Adipocyte (in vitro differentiated cells): ENCODE results near the gene HS6ST1.

ENCODE experiments used
- DNase-seq: peaks from one replicate; pipeline ENCODE4 v3.0.0-alpha.2; 2015; ENCODE audit warnings: low read depth
- H3K27me3 ChIP-seq: replicated peaks from 2 replicates; pipeline ENCODE4 v1.7.0; 2013; ENCODE audit warnings: mild to moderate bottlenecking, low read length, moderate library complexity; ENCODE audit not compliant: control insufficient read depth, insufficient read depth
- H3K36me3 ChIP-seq: 2 replicates; pipeline ENCODE4 v1.7.0; 2013; ENCODE audit warnings: low read length, mild to moderate bottlenecking, moderate library complexity; ENCODE audit not compliant: control insufficient read depth, insufficient read depth, severe bottlenecking
- H3K4me1 ChIP-seq: 2 replicates; pipeline ENCODE4 v1.7.0; 2013; ENCODE audit warnings: mild to moderate bottlenecking, low read length, moderate library complexity; ENCODE audit not compliant: control insufficient read depth, insufficient read depth
- H3K4me3 ChIP-seq: 2 replicates; pipeline ENCODE4 v1.7.0; 2013; ENCODE audit warnings: mild to moderate bottlenecking, low read length, moderate library complexity
- H3K9ac ChIP-seq: 2 replicates; pipeline ENCODE4 v1.7.0; 2013; ENCODE audit warnings: mild to moderate bottlenecking, low read length, moderate library complexity
- H3K9me3 ChIP-seq: 2 replicates; pipeline ENCODE4 v1.7.0; 2013; ENCODE audit warnings: mild to moderate bottlenecking, low read length, moderate library complexity; ENCODE audit not compliant: control insufficient read depth

HS6ST1 gene

DNA sequence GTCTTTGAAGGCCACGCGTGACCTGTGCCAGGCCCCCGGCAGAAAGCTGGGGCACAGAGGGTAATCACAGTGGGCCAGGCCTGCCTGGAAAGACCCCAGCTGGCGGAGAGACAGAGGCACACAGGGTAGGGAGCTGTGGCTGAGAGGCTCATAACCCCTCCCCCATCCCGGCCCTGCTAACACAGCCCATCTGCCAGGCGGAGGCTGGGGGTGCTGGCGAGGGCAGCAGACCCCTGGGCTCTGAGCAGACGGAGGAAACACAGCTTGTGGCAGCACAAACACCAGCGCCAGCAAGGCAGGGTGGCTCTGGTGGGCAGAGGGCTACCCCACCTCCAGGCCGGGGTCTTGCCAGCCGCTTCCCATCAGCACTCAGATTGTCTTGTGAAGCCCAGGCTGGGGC lies 19.0 kb downstream of the HS6ST1 start:
- no peak overlapping the region for H3K9ac ChIP-seq
- H3K9me3 ChIP-seq: no peaks in the 10 kb centered on the region
- no peak overlapping the region for H3K4me3 ChIP-seq
- H3K4me1 ChIP-seq: peaks cover 44% of the 10 kb centered on the region
- H3K36me3 ChIP-seq: no peaks in the 10 kb centered on the region
- DNase-seq: no peak
- no peaks in the 10 kb centered on the region for H3K27me3 ChIP-seq

GRCh38 chr2:128298846-128299507 lies 19.7 kb downstream of the HS6ST1 start:
- no peaks in the 10 kb centered on the region for H3K36me3 ChIP-seq
- H3K4me3 ChIP-seq: no peak overlapping the region
- peaks cover 38% of the 10 kb centered on the region for H3K4me1 ChIP-seq
- H3K9me3 ChIP-seq: no peaks in the 10 kb centered on the region
- no peak for DNase-seq
- H3K9ac ChIP-seq: no peak overlapping the region
- no peaks in the 10 kb centered on the region for H3K27me3 ChIP-seq

- no peak overlapping the region for H3K4me3 ChIP-seq
- no peaks in the 10 kb centered on the region for H3K27me3 ChIP-seq
- peaks cover 31% of the 10 kb centered on the region for H3K4me1 ChIP-seq
- no peaks in the 10 kb centered on the region for H3K36me3 ChIP-seq
- H3K9me3 ChIP-seq: no peaks in the 10 kb centered on the region
- DNase-seq: no peak
- H3K9ac ChIP-seq: no peak overlapping the region
These were observed 20.4 kb downstream of the HS6ST1 start for GRCh38 chr2:128298286-128298685.

GRCh38 chr2:128293870-128294455 lies 24.7 kb downstream of the HS6ST1 start:
- Histone ChIP-seq H3K4me3 (no peak overlapping the region), H3K9ac (no peak overlapping the region), H3K36me3 (no peaks in the 10 kb centered on the region), H3K4me1 (no peaks in the 10 kb centered on the region), H3K9me3 (no peaks in the 10 kb centered on the region), H3K27me3 (no peaks in the 10 kb centered on the region)
- DNase-seq: no peak

- no peak for DNase-seq
- Histone ChIP-seq H3K36me3 (peaks cover under 1% of the 10 kb centered on the region), H3K27me3 (no peaks in the 10 kb centered on the region), H3K4me3 (no peak overlapping the region), H3K9ac (no peak overlapping the region), H3K9me3 (no peaks in the 10 kb centered on the region), H3K4me1 (no peaks in the 10 kb centered on the region)
These were observed 25.3 kb downstream of the HS6ST1 start for GRCh38 chr2:128293426-128293755.

DNA sequence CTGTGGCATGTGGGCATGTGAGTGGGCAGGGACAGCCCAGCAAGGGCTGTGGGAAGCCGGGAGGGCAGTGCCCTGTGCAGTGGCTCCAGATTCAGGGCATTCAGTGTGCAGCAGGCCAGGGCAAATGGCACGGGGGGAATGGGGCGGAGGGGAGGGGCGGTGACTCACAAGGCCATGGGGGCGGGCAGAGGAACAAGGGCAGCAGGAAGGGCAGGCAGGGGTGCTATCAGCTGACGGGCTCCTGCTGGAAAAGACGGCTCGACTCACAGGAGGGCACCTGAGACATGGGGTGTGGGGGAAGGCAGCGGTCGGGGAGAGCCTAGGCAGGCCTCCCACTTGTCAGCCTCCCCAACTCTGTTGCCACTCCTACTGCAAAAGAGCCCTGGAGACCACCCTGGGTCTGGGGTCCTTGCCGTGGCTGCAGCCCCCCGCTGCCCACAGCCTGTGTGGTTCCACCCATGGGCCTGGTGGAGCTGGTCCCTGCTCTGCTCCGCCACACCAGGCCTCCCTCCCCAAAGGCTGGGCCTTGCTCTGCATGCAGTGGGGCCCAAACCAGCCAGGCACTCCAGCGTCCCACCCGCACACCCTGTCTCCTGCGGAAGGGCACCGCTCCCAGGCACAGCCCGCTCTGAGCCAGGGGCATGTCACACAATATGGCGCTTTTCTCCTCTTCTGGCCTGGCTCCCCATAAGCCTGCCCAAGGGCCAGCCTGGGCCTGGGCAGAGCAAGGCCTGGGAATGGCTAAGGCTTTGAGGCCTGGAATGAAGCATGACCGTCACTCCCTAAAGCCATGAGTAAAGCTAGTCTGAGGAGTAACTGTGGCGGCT lies 25.9 kb downstream of the HS6ST1 start:
- no peak for DNase-seq
- Histone ChIP-seq H3K9me3 (no peaks in the 10 kb centered on the region), H3K4me3 (no peak overlapping the region), H3K27me3 (no peaks in the 10 kb centered on the region), H3K4me1 (no peaks in the 10 kb centered on the region), H3K9ac (no peak overlapping the region), H3K36me3 (peaks cover 6% of the 10 kb centered on the region)

GRCh38 chr2:128291844-128292598 lies 26.6 kb downstream of the HS6ST1 start:
- Histone ChIP-seq H3K27me3 (no peaks in the 10 kb centered on the region), H3K9ac (no peak overlapping the region), H3K36me3 (peaks cover 13% of the 10 kb centered on the region), H3K4me3 (no peak overlapping the region), H3K9me3 (no peaks in the 10 kb centered on the region), H3K4me1 (no peaks in the 10 kb centered on the region)
- no peak for DNase-seq

GRCh38 chr2:128291161-128291843 lies 27.4 kb downstream of the HS6ST1 start:
- no peak for DNase-seq
- no peak overlapping the region for H3K4me3 ChIP-seq
- no peaks in the 10 kb centered on the region for H3K9me3 ChIP-seq
- no peaks in the 10 kb centered on the region for H3K27me3 ChIP-seq
- peaks cover 13% of the 10 kb centered on the region for H3K36me3 ChIP-seq
- H3K9ac ChIP-seq: no peak overlapping the region
- H3K4me1 ChIP-seq: no peaks in the 10 kb centered on the region

DNA sequence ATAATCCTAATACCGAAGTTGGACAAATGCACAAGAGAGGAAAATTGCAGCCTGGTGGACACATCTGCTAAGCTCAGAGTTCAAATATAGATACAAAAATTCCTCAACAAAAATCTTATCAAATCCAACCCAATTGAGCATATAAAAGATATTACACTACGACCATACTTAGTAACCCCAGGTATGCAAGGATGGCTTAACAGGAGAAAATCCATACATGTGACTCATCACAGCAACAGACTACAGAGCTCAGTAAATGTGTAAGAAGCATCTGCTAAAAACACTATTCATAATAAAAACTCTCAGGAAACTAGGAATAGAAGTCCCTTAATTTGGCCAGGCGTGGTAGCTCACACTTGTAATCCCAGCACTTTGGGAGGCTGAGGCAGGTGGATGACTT lies 28.3 kb downstream of the HS6ST1 start:
- Histone ChIP-seq H3K36me3 (peaks cover 13% of the 10 kb centered on the region), H3K27me3 (no peaks in the 10 kb centered on the region), H3K9me3 (no peaks in the 10 kb centered on the region), H3K4me3 (no peak overlapping the region), H3K9ac (no peak overlapping the region), H3K4me1 (no peaks in the 10 kb centered on the region)
- DNase-seq: no peak

- Histone ChIP-seq H3K4me3 (no peak overlapping the region), H3K9ac (no peak overlapping the region), H3K4me1 (no peaks in the 10 kb centered on the region), H3K9me3 (no peaks in the 10 kb centered on the region), H3K27me3 (no peaks in the 10 kb centered on the region), H3K36me3 (peaks cover 16% of the 10 kb centered on the region)
- DNase-seq: no peak
These were observed 29.2 kb downstream of the HS6ST1 start for GRCh38 chr2:128289439-128289838.

DNA sequence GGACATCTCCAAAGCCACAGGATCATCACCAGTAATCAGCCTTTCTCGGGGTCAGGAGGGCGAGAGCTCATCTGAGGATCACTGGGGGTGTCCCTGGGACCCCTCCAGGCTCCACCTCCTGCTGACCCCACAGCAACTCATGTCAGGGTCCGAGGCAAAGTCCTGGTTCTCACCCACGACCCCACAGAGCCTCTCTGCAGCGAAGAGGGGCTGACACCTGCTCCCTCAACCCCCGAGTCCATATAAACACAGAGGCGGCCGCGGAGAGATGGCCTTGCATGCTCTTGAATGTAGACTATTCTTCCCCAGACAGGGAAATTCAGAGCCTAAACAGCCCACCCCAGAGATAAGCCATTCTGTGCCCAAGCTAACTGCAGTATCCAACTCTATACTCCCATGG lies 29.9 kb downstream of the HS6ST1 start:
- Histone ChIP-seq H3K9me3 (no peaks in the 10 kb centered on the region), H3K4me3 (no peak overlapping the region), H3K4me1 (no peaks in the 10 kb centered on the region), H3K9ac (no peak overlapping the region), H3K36me3 (peaks cover 16% of the 10 kb centered on the region), H3K27me3 (no peaks in the 10 kb centered on the region)
- no peak for DNase-seq
